HepG2 (cell line): Measurements from ENCODE around the gene ANKRD13D. TPM values are rescaled to one million over a fixed set of nuclear protein-coding genes. Genes with fewer than 3 reads are reported as not detected.

Experiments
- ATM ChIP-seq: fragments of 450-650 bp; IDR thresholded peaks from 2 replicates; pipeline ENCODE4 v1.7.1; 2017; ENCODE audit warnings: mild to moderate bottlenecking, borderline replicate concordance
- HDAC6 ChIP-seq: fragments of 200-600 bp; sonication (generic); IDR thresholded peaks from 2 replicates; pipeline ENCODE4 v1.7.0; 2017; ENCODE audit warnings: mild to moderate bottlenecking, antibody characterized with exemption, low read length, low read depth
- MAZ ChIP-seq, 2 experiments: sonication (generic) in 1 of 2; formaldehyde crosslinking in 1 of 2; IDR thresholded peaks; 2 replicates each; pipeline versions ENCODE4 v1.5.0 to v1.6.1; 2012 to 2020; ENCODE audit warnings: low read depth in 2 of 2, mild to moderate bottlenecking in 2 of 2, borderline replicate concordance in 1 of 2, improper control_type of control experiment in 1 of 2, low read length in 1 of 2, missing genetic modification reagents in 1 of 2, moderate library complexity in 1 of 2
- MTA1 ChIP-seq: sonication (generic); formaldehyde crosslinking; IDR thresholded peaks from 2 replicates; pipeline ENCODE4 v1.4.0; 2020; ENCODE audit warnings: missing genetic modification reagents, mild to moderate bottlenecking, borderline replicate concordance
- RAD51 ChIP-seq: fragments of 450-650 bp; IDR thresholded peaks from 2 replicates; pipeline ENCODE4 v1.6.1; 2016; ENCODE audit warnings: borderline replicate concordance
- RORA ChIP-seq: sonication (generic); formaldehyde crosslinking; IDR thresholded peaks from 2 replicates; pipeline ENCODE4 v1.5.0; 2020; ENCODE audit warnings: mild to moderate bottlenecking, missing genetic modification reagents, moderate library complexity
- SAFB2 ChIP-seq: sonication (generic); formaldehyde crosslinking; IDR thresholded peaks from 2 replicates; pipeline ENCODE4 v1.5.1; 2020; ENCODE audit warnings: missing genetic modification reagents, low read depth, mild to moderate bottlenecking, borderline replicate concordance
- SIX1 ChIP-seq: sonication (generic); formaldehyde crosslinking; IDR thresholded peaks from 2 replicates; pipeline ENCODE4 v1.4.0; 2020; ENCODE audit warnings: missing genetic modification reagents, borderline replicate concordance
- SMAD3 ChIP-seq: sonication (generic); formaldehyde crosslinking; IDR thresholded peaks from 2 replicates; pipeline ENCODE4 v1.4.0; 2020; ENCODE audit warnings: missing genetic modification reagents
- SNAI1 ChIP-seq: sonication (generic); formaldehyde crosslinking; IDR thresholded peaks from 2 replicates; pipeline ENCODE4 v1.5.0; 2020; ENCODE audit warnings: mild to moderate bottlenecking, missing genetic modification reagents, borderline replicate concordance
- STAT5B ChIP-seq: sonication (generic); formaldehyde crosslinking; IDR thresholded peaks from 2 replicates; pipeline ENCODE4 v1.4.0; 2020; ENCODE audit warnings: missing genetic modification reagents
- TCF12 ChIP-seq, 2 experiments: fragments of 450-650 bp in 1 of 2; sonication (generic) in 1 of 2; formaldehyde crosslinking in 1 of 2; IDR thresholded peaks; 2 replicates each; pipeline versions ENCODE4 v1.6.1 to v1.8.0; 2017 to 2022; ENCODE audit warnings: antibody characterized with exemption in 1 of 2, mild to moderate bottlenecking in 1 of 2, missing genetic modification reagents in 1 of 2, moderate library complexity in 1 of 2
- ZC3H13 ChIP-seq: sonication (generic); formaldehyde crosslinking; IDR thresholded peaks from 2 replicates; pipeline ENCODE4 v1.8.1; 2023; ENCODE audit warnings: mild to moderate bottlenecking, missing genetic modification reagents, moderate library complexity
- ZC3H4 ChIP-seq: sonication (generic); formaldehyde crosslinking; IDR thresholded peaks from 2 replicates; pipeline ENCODE4 v1.4.0; 2020; ENCODE audit warnings: missing genetic modification reagents, borderline replicate concordance
- ZFP62 ChIP-seq: sonication (generic); formaldehyde crosslinking; IDR thresholded peaks from 2 replicates; pipeline ENCODE4 v1.4.0; 2020; ENCODE audit warnings: missing genetic modification reagents
- ZNF10 ChIP-seq: sonication (generic); formaldehyde crosslinking; IDR thresholded peaks from 2 replicates; pipeline ENCODE4 v1.4.0; 2020; ENCODE audit warnings: mild to moderate bottlenecking, low read depth, missing genetic modification reagents, borderline replicate concordance
- ZNF335 ChIP-seq: sonication (generic); formaldehyde crosslinking; IDR thresholded peaks from 2 replicates; pipeline ENCODE4 v1.4.0; 2020; ENCODE audit warnings: missing genetic modification reagents
- ZNF430 ChIP-seq: sonication (generic); formaldehyde crosslinking; IDR thresholded peaks from 2 replicates; pipeline ENCODE4 v1.9.0; 2021; ENCODE audit warnings: mild to moderate bottlenecking, missing genetic modification reagents
- ZNF607 ChIP-seq: sonication (generic); formaldehyde crosslinking; IDR thresholded peaks from 2 replicates; pipeline ENCODE4 v1.5.1; 2020; ENCODE audit warnings: missing genetic modification reagents, mild to moderate bottlenecking, borderline replicate concordance
- ZNF816 ChIP-seq: sonication (generic); formaldehyde crosslinking; IDR thresholded peaks from 2 replicates; pipeline ENCODE4 v1.8.0; 2022; ENCODE audit warnings: missing genetic modification reagents, mild to moderate bottlenecking, borderline replicate concordance
- ZNF878 ChIP-seq: sonication (generic); formaldehyde crosslinking; IDR thresholded peaks from 2 replicates; pipeline ENCODE4 v1.8.1; 2023; ENCODE audit warnings: mild to moderate bottlenecking, missing genetic modification reagents, moderate library complexity
- polyA plus RNA-seq, 8 experiments: library from polyadenylated mRNA; depleted of rRNA in 3 of 8; stranded (reverse) in 7 of 8; unstranded in 1 of 8; fragments of >200 nt; fragmentation: Illumina TruSeq in 4 of 8; extraction: Trizol in 4 of 8; gene quantifications; 2 replicates each; pipeline versions ENCODE4 v1.2.1 to v1.2.3, GENCODE V29; 2011 to 2016; ENCODE audit warnings: low read depth in 4 of 8, missing spikeins in 1 of 8, mixed read lengths in 1 of 8; ENCODE audit not compliant: insufficient read depth in 1 of 8
- total RNA-seq, 5 experiments: library from RNA; depleted of rRNA; stranded (reverse); fragments of >200 nt; fragmentation: Illumina TruSeq; extraction: Trizol; gene quantifications; 2 replicates each; pipeline ENCODE4 v1.2.3, GENCODE V29; 2016; ENCODE audit warnings: low read depth in 1 of 5
- TF ChIP-seq, protein P1 (sequence below): sonication (generic); formaldehyde crosslinking; IDR thresholded peaks from 2 replicates; pipeline ENCODE4 v1.4.0; 2020; ENCODE audit warnings: missing genetic modification reagents
- TF ChIP-seq, protein P2 (sequence below): sonication (generic); formaldehyde crosslinking; IDR thresholded peaks from 2 replicates; pipeline ENCODE4 v1.9.0; 2021; ENCODE audit warnings: missing genetic modification reagents, mild to moderate bottlenecking, borderline replicate concordance
- TF ChIP-seq, protein P3 (sequence below): sonication (generic); formaldehyde crosslinking; IDR thresholded peaks from 2 replicates; pipeline ENCODE4 v1.4.0; 2020; ENCODE audit warnings: mild to moderate bottlenecking, missing genetic modification reagents

Gene ANKRD13D
- total and polyA plus RNA-seq, 2 of the 13 experiments (the other 11 are each of a cell fraction or from before 2014, with no cell fraction given) = 18.6 to 27.3 TPM

DNA sequence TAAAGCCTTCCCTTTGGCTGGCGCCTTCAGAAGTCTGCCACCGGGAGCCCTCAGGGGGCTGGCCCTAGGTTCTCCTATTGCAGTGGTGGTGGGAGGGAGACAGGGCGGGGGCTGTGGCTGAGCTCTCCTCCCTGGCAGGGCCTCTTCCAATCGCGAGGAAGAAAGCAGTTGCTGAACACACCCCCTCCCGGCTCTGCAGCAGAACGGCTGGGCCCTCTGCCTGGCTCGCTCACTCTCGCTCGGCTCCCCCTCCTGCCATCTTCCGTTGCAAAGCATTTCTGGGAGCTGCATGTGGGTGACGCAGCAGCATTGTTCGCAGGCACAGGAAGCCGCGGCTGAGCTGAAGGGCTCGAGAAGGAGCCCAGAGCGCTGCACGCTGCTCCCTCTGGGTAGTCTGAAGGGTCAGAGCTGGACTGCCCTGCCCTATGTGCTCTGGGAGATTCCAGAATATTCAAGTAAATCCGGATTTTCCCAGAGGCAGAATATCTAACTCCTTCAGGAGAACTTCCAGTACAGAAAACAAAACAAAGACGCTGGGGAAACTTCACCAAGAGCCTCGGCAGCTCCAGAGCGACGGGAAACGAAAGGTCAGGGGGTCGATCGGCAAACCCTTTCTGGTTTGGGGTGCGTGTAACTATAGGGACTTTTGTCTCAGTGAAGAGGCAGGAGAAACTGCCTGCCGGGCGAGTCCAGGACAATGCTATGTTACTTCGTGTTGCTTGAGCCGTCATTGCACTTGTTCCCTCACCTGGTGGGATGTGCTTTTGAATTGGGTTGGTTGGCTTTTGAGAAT lies 49.1 kb upstream of the ANKRD13D start (continued):
- TF ChIP-seq, protein P1, sequence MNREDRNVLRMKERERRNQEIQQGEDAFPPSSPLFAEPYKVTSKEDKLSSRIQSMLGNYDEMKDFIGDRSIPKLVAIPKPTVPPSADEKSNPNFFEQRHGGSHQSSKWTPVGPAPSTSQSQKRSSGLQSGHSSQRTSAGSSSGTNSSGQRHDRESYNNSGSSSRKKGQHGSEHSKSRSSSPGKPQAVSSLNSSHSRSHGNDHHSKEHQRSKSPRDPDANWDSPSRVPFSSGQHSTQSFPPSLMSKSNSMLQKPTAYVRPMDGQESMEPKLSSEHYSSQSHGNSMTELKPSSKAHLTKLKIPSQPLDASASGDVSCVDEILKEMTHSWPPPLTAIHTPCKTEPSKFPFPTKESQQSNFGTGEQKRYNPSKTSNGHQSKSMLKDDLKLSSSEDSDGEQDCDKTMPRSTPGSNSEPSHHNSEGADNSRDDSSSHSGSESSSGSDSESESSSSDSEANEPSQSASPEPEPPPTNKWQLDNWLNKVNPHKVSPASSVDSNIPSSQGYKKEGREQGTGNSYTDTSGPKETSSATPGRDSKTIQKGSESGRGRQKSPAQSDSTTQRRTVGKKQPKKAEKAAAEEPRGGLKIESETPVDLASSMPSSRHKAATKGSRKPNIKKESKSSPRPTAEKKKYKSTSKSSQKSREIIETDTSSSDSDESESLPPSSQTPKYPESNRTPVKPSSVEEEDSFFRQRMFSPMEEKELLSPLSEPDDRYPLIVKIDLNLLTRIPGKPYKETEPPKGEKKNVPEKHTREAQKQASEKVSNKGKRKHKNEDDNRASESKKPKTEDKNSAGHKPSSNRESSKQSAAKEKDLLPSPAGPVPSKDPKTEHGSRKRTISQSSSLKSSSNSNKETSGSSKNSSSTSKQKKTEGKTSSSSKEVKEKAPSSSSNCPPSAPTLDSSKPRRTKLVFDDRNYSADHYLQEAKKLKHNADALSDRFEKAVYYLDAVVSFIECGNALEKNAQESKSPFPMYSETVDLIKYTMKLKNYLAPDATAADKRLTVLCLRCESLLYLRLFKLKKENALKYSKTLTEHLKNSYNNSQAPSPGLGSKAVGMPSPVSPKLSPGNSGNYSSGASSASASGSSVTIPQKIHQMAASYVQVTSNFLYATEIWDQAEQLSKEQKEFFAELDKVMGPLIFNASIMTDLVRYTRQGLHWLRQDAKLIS = peak; percentile 98
- TF ChIP-seq MAZ (IDR thresholded peaks at IDR 0.05; ENCODE audit: borderline replicate concordance, low read depth, low read length) (peak; percentile 86; the same call in 1 of the 2 replicates), MAZ (CRISPR knock-in tag; IDR thresholded peaks at IDR 0.05; ENCODE audit: low read depth) (peak; percentile 93), STAT5B (no peak), SAFB2 (no peak), ZNF335 (CRISPR knock-in tag) (peak; percentile 84), RORA (CRISPR knock-in tag) (no peak), ZC3H13 (CRISPR knock-in tag) (no peak), MTA1 (CRISPR knock-in tag) (no peak; the same call in 1 of the 2 replicates), SMAD3 (CRISPR knock-in tag) (peak; percentile 82), RAD51 (no peak), ZNF430 (CRISPR knock-in tag) (peak; percentile 97), ZC3H4 (CRISPR knock-in tag) (no peak), ZFP62 (no peak), ZNF816 (CRISPR knock-in tag) (peak; percentile 59; the same call in 1 of the 2 replicates), ZNF607 (CRISPR knock-in tag) (peak; percentile 87; the same call in 1 of the 2 replicates), ATM (no peak), ZNF878 (CRISPR knock-in tag) (no peak; the same call in 1 of the 2 replicates), ZNF10 (CRISPR knock-in tag) (no peak), TCF12 (IDR thresholded peaks at IDR 0.05) (no peak), TCF12 (CRISPR knock-in tag; IDR thresholded peaks at IDR 0.05) (no peak), SIX1 (CRISPR knock-in tag) (peak; percentile 46; the same call in 1 of the 2 replicates), HDAC6 (no peak), SNAI1 (CRISPR knock-in tag) (no peak)
- TF ChIP-seq, protein P2, sequence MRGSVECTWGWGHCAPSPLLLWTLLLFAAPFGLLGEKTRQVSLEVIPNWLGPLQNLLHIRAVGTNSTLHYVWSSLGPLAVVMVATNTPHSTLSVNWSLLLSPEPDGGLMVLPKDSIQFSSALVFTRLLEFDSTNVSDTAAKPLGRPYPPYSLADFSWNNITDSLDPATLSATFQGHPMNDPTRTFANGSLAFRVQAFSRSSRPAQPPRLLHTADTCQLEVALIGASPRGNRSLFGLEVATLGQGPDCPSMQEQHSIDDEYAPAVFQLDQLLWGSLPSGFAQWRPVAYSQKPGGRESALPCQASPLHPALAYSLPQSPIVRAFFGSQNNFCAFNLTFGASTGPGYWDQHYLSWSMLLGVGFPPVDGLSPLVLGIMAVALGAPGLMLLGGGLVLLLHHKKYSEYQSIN (CRISPR knock-in tag) = no peak
- TF ChIP-seq, protein P3, sequence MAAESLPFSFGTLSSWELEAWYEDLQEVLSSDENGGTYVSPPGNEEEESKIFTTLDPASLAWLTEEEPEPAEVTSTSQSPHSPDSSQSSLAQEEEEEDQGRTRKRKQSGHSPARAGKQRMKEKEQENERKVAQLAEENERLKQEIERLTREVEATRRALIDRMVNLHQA (CRISPR knock-in tag) = 0 out of 2 replicates have a peak, but pooled peaks have one; percentile 37
